Cerebellar nuclear complex (tissue), 1 donor: ENCODE results near the gene DHRS3.
"Not testable (repeated sequence)": the region's sequence is repeated elsewhere in the genome, so short reads cannot be mapped to it uniquely, and the experiment has no call there.

ENCODE experiments used
- DNase-seq, 2 experiments: peaks; one replicate each; lab custom pipeline; 2025; lab: John Stamatoyannopoulos, UW

Gene DHRS3

GRCh38 chr1:12574757-12575139 is 43.3 kb downstream of the DHRS3 start:
- DNase-seq = no peak

GRCh38 chr1:12573015-12573825 is 44.8 kb downstream of the DHRS3 start:
- DNase-seq = no peak

- DNase-seq = no peak
Observed at GRCh38 chr1:12572522-12572921, 45.5 kb downstream of the DHRS3 start.

- no peak for DNase-seq
Observed at GRCh38 chr1:12570291-12570690, 47.7 kb downstream of the DHRS3 start.

- no peak for DNase-seq
Observed at GRCh38 chr1:12568009-12568767, 49.8 kb downstream of the DHRS3 start.

GRCh38 chr1:12567288-12567819 is 50.7 kb downstream of the DHRS3 start:
- no peak for DNase-seq

- DNase-seq = no peak
Observed at GRCh38 chr1:12566484-12567287, 51.3 kb downstream of the DHRS3 start.

GRCh38 chr1:12565966-12566352 is 52.1 kb downstream of the DHRS3 start:
- no peak for DNase-seq

- DNase-seq = no peak
Observed at GRCh38 chr1:12565094-12565965, 52.7 kb downstream of the DHRS3 start.

GRCh38 chr1:12564251-12564650 is 53.8 kb downstream of the DHRS3 start:
- not testable (repeated sequence) for DNase-seq

GRCh38 chr1:12562955-12563576 is 54.9 kb downstream of the DHRS3 start:
- no peak for DNase-seq

GRCh38 chr1:12561121-12561520 is 56.9 kb downstream of the DHRS3 start:
- no peak for DNase-seq

- DNase-seq = no peak
Observed at GRCh38 chr1:12556957-12557935, 60.8 kb downstream of the DHRS3 start.

GRCh38 chr1:12556368-12556930 is 61.6 kb downstream of the DHRS3 start:
- DNase-seq = no peak

- no peak for DNase-seq
Observed at GRCh38 chr1:12555411-12556367, 62.3 kb downstream of the DHRS3 start.

GRCh38 chr1:12554521-12555305 is 63.3 kb downstream of the DHRS3 start:
- no peak for DNase-seq

- DNase-seq = no peak
Observed at GRCh38 chr1:12553963-12554362, 64.0 kb downstream of the DHRS3 start.
